Neural cell (in vitro differentiated cells): Measurements from ENCODE around the gene BRINP2. TPM values are rescaled to one million over a fixed set of nuclear protein-coding genes. Genes with fewer than 3 reads are reported as not detected.

Experiments
- H2AFZ ChIP-seq: fragments of 200-600, 300-800 bp; sonication (generic), shearing (Covaris generic); 2 replicates; pipeline ENCODE4 v1.6.0; 2014; ENCODE audit warnings: low read depth, mild to moderate bottlenecking, antibody characterized with exemption, low read length, moderate library complexity
- H3F3A ChIP-seq: fragments of 200-600 bp; shearing (Covaris generic); 2 replicates; pipeline ENCODE4 v1.6.1; 2016; ENCODE audit warnings: mild to moderate bottlenecking, moderate library complexity, mixed read lengths, antibody characterized with exemption, low read length; ENCODE audit not compliant: insufficient read depth, poor library complexity, severe bottlenecking
- H3K27ac ChIP-seq: fragments of 200-600, 300-800 bp; sonication (generic), shearing (Covaris generic); 2 replicates; pipeline ENCODE4 v1.5.1; 2014; ENCODE audit warnings: mild to moderate bottlenecking, low read length, moderate library complexity
- H3K27me3 ChIP-seq: fragments of 300-800, 200-600 bp; sonication (generic), shearing (Covaris generic); 2 replicates; pipeline ENCODE4 v1.6.0; 2014; ENCODE audit warnings: mild to moderate bottlenecking, low read depth, low read length, moderate library complexity; ENCODE audit not compliant: insufficient read depth
- H3K36me3 ChIP-seq: fragments of 300-800, 200-600 bp; sonication (generic), shearing (Covaris generic); 2 replicates; pipeline ENCODE4 v1.5.1; 2014; ENCODE audit warnings: mild to moderate bottlenecking, antibody characterized with exemption, low read length, moderate library complexity; ENCODE audit not compliant: insufficient read depth
- H3K4me2 ChIP-seq: fragments of 300-800, 200-600 bp; sonication (generic), shearing (Covaris generic); 2 replicates; pipeline ENCODE4 v1.6.0; 2014; ENCODE audit warnings: mild to moderate bottlenecking, low read length
- H3K4me3 ChIP-seq: fragments of 300-800, 200-600 bp; sonication (generic), shearing (Covaris generic); 2 replicates; pipeline ENCODE4 v1.5.1; 2014; ENCODE audit warnings: mild to moderate bottlenecking, low read length, moderate library complexity
- H3K79me2 ChIP-seq: fragments of 200-600 bp; shearing (Covaris generic); replicated peaks from 2 replicates; pipeline ENCODE4 v1.6.0; 2014; ENCODE audit warnings: mild to moderate bottlenecking, low read length, moderate library complexity; ENCODE audit not compliant: insufficient read depth
- H3K9ac ChIP-seq: fragments of 300-800, 200-600 bp; sonication (generic), shearing (Covaris generic); 2 replicates; pipeline ENCODE4 v1.6.1; 2016; ENCODE audit warnings: mild to moderate bottlenecking, low read length, mixed read lengths
- H3K9me2 ChIP-seq: fragments of 200-600 bp; shearing (Covaris generic); 2 replicates; pipeline ENCODE4 v1.6.1; 2016; ENCODE audit warnings: mild to moderate bottlenecking, low read length, mixed read lengths; ENCODE audit not compliant: insufficient read depth
- H3K9me3 ChIP-seq: fragments of 200-600, 300-800 bp; sonication (generic), shearing (Covaris generic); 2 replicates; pipeline ENCODE4 v1.6.1; 2016; ENCODE audit warnings: mild to moderate bottlenecking, mixed run types, low read length, moderate library complexity, mixed read lengths
- H4K20me1 ChIP-seq: fragments of 200-600 bp; shearing (Covaris generic); 2 replicates; pipeline ENCODE4 v1.6.1; 2016; ENCODE audit warnings: mild to moderate bottlenecking, mixed run types; ENCODE audit not compliant: insufficient read depth
- EP300 ChIP-seq: fragments of 450-650 bp; conservative IDR thresholded peaks from 2 replicates; pipeline ENCODE4 v1.6.1; 2014; ENCODE audit warnings: antibody characterized with exemption, mild to moderate bottlenecking, moderate library complexity; ENCODE audit not compliant: poor library complexity, severe bottlenecking
- EZH2 ChIP-seq: fragments of 200-600, 300-800 bp; shearing (Covaris generic), sonication (generic); IDR thresholded peaks from 2 replicates; pipeline ENCODE4 v1.6.1; 2014; ENCODE audit warnings: antibody characterized with exemption, low read length, borderline replicate concordance, mild to moderate bottlenecking; ENCODE audit not compliant: insufficient read depth, poor library complexity, severe bottlenecking
- MXI1 ChIP-seq: fragments of 450-650 bp; conservative IDR thresholded peaks from 2 replicates; pipeline ENCODE4 v1.6.1; 2014; ENCODE audit warnings: antibody characterized with exemption, mild to moderate bottlenecking; ENCODE audit not compliant: poor library complexity, severe bottlenecking
- POLR2AphosphoS5 ChIP-seq: IDR thresholded peaks from 2 replicates; pipeline ENCODE4 v1.6.1; 2012
- RAD21 ChIP-seq: fragments of 450-650 bp; conservative IDR thresholded peaks from 2 replicates; pipeline ENCODE4 v1.6.1; 2014; ENCODE audit warnings: antibody characterized with exemption, mild to moderate bottlenecking, moderate library complexity
- SMC3 ChIP-seq: fragments of 450-650 bp; conservative IDR thresholded peaks from 2 replicates; pipeline ENCODE4 v1.6.1; 2014; ENCODE audit warnings: antibody characterized with exemption, mild to moderate bottlenecking, moderate library complexity; ENCODE audit not compliant: poor library complexity
- TAF1 ChIP-seq: IDR thresholded peaks from 2 replicates; pipeline ENCODE4 v1.6.1; 2012; ENCODE audit warnings: low read depth
- polyA plus RNA-seq: library from polyadenylated mRNA; depleted of rRNA; stranded (reverse); fragments of >200 nt; gene quantifications from 2 replicates; pipeline ENCODE4 v1.2.3, GENCODE V29; 2014
- TF ChIP-seq, protein P1 (sequence below): fragments of 450-650 bp; IDR thresholded peaks from 2 replicates; pipeline ENCODE4 v1.5.1; 2014; ENCODE audit warnings: antibody characterized with exemption, mild to moderate bottlenecking, moderate library complexity; ENCODE audit not compliant: poor library complexity, severe bottlenecking
- TF ChIP-seq, protein P2 (sequence below): IDR thresholded peaks from 2 replicates; pipeline ENCODE4 v1.6.1; 2012; ENCODE audit warnings: borderline replicate concordance

The BRINP2 gene
- polyA plus RNA-seq, 1 donor from 2014 or later, result 12.9 TPM

GRCh38 chr1:177257576-177257975 lies 86.8 kb downstream of the BRINP2 start:
- Histone ChIP-seq H3F3A (no peaks in the 10 kb centered on the region), H3K27ac (no peak overlapping the region), H3K4me3 (no peak overlapping the region), H3K27me3 (no peaks in the 10 kb centered on the region), H2AFZ (no peak overlapping the region), H3K9ac (no peak overlapping the region), H4K20me1 (no peaks in the 10 kb centered on the region), H3K36me3 (no peaks in the 10 kb centered on the region), H3K79me2 (no peaks in the 10 kb centered on the region), H3K9me3 (no peaks in the 10 kb centered on the region), H3K9me2 (no peaks in the 10 kb centered on the region), H3K4me2 (no peak overlapping the region)
- no peak for TF ChIP-seq TAF1
- no peak for TF ChIP-seq SMC3
- TF ChIP-seq RAD21, result no peak
- TF ChIP-seq EZH2, result no peak
- no peak for TF ChIP-seq POLR2AphosphoS5

DNA sequence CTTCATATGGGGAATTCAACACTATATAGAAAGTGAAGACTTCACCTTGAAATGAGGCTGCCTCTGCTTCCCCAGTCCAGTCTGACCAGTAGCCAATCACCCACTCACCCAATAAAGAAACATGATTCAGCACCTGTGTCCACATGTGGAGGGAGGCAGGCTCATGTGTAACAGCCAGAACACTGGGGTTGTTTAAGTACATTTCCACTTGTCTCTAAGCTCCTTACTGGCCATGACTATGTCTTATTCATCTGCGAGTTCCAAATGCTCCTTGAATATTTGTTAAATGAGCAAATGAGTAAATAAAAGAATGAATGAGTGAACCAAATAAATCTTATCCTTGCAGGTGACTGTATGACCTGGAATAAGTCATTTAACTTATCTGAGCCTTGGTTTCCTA lies 100.1 kb downstream of the BRINP2 start:
- no peak for TF ChIP-seq TAF1
- TF ChIP-seq POLR2AphosphoS5, result no peak
- no peak for TF ChIP-seq EP300
- TF ChIP-seq EZH2, result no peak
- H3K4me2 ChIP-seq, result no peak overlapping the region
- no peak overlapping the region for H3K9ac ChIP-seq
- no peaks in the 10 kb centered on the region for H4K20me1 ChIP-seq
- no peak overlapping the region for H2AFZ ChIP-seq
- H3K79me2 ChIP-seq, result no peaks in the 10 kb centered on the region
- no peak overlapping the region for H3K27ac ChIP-seq
- H3K9me3 ChIP-seq, result no peaks in the 10 kb centered on the region
- H3K9me2 ChIP-seq, result no peaks in the 10 kb centered on the region
- H3K36me3 ChIP-seq, result no peaks in the 10 kb centered on the region
- H3K27me3 ChIP-seq, result no peaks in the 10 kb centered on the region
- H3F3A ChIP-seq, result no peaks in the 10 kb centered on the region
- H3K4me3 ChIP-seq, result no peak overlapping the region

- no peaks in the 10 kb centered on the region for H3K27me3 ChIP-seq
- TF ChIP-seq, protein P1, sequence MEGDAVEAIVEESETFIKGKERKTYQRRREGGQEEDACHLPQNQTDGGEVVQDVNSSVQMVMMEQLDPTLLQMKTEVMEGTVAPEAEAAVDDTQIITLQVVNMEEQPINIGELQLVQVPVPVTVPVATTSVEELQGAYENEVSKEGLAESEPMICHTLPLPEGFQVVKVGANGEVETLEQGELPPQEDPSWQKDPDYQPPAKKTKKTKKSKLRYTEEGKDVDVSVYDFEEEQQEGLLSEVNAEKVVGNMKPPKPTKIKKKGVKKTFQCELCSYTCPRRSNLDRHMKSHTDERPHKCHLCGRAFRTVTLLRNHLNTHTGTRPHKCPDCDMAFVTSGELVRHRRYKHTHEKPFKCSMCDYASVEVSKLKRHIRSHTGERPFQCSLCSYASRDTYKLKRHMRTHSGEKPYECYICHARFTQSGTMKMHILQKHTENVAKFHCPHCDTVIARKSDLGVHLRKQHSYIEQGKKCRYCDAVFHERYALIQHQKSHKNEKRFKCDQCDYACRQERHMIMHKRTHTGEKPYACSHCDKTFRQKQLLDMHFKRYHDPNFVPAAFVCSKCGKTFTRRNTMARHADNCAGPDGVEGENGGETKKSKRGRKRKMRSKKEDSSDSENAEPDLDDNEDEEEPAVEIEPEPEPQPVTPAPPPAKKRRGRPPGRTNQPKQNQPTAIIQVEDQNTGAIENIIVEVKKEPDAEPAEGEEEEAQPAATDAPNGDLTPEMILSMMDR, result no peak
- no peak for TF ChIP-seq TAF1
- TF ChIP-seq RAD21, result no peak
- no peak for TF ChIP-seq EZH2
- TF ChIP-seq, protein P2, sequence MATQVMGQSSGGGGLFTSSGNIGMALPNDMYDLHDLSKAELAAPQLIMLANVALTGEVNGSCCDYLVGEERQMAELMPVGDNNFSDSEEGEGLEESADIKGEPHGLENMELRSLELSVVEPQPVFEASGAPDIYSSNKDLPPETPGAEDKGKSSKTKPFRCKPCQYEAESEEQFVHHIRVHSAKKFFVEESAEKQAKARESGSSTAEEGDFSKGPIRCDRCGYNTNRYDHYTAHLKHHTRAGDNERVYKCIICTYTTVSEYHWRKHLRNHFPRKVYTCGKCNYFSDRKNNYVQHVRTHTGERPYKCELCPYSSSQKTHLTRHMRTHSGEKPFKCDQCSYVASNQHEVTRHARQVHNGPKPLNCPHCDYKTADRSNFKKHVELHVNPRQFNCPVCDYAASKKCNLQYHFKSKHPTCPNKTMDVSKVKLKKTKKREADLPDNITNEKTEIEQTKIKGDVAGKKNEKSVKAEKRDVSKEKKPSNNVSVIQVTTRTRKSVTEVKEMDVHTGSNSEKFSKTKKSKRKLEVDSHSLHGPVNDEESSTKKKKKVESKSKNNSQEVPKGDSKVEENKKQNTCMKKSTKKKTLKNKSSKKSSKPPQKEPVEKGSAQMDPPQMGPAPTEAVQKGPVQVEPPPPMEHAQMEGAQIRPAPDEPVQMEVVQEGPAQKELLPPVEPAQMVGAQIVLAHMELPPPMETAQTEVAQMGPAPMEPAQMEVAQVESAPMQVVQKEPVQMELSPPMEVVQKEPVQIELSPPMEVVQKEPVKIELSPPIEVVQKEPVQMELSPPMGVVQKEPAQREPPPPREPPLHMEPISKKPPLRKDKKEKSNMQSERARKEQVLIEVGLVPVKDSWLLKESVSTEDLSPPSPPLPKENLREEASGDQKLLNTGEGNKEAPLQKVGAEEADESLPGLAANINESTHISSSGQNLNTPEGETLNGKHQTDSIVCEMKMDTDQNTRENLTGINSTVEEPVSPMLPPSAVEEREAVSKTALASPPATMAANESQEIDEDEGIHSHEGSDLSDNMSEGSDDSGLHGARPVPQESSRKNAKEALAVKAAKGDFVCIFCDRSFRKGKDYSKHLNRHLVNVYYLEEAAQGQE, result no peak
- TF ChIP-seq SMC3, result no peak
- TF ChIP-seq MXI1, result no peak
These were observed 102.4 kb downstream of the BRINP2 start for GRCh38 chr1:177273141-177273540.

More at GRCh38 chr1:177273141-177273540, 102.4 kb downstream of the BRINP2 start:
- H3K79me2 ChIP-seq, result no peaks in the 10 kb centered on the region
- no peaks in the 10 kb centered on the region for H3K36me3 ChIP-seq
- H3K27ac ChIP-seq, result no peak overlapping the region
- no peak overlapping the region for H3K9ac ChIP-seq
- H2AFZ ChIP-seq, result no peak overlapping the region
- no peaks in the 10 kb centered on the region for H3K9me3 ChIP-seq
- no peaks in the 10 kb centered on the region for H3F3A ChIP-seq
- no peaks in the 10 kb centered on the region for H4K20me1 ChIP-seq
- no peak overlapping the region for H3K4me2 ChIP-seq
- no peaks in the 10 kb centered on the region for H3K9me2 ChIP-seq
- H3K4me3 ChIP-seq, result no peak overlapping the region
